Measurements from ENCODE around the gene TACO1. TPM values are rescaled to one million over a fixed set of nuclear protein-coding genes. Genes with fewer than 3 reads are reported as not detected.

The TACO1 gene
- total and polyA plus RNA-seq, 2 of the 8 experiments (the other 6 are each of a cell fraction or from before 2014, with no cell fraction given), result 19.1 to 23.6 TPM

GRCh38 chr17:63568563-63568962, 32.1 kb upstream of the TACO1 start (continued):
- TF ChIP-seq, protein P1, sequence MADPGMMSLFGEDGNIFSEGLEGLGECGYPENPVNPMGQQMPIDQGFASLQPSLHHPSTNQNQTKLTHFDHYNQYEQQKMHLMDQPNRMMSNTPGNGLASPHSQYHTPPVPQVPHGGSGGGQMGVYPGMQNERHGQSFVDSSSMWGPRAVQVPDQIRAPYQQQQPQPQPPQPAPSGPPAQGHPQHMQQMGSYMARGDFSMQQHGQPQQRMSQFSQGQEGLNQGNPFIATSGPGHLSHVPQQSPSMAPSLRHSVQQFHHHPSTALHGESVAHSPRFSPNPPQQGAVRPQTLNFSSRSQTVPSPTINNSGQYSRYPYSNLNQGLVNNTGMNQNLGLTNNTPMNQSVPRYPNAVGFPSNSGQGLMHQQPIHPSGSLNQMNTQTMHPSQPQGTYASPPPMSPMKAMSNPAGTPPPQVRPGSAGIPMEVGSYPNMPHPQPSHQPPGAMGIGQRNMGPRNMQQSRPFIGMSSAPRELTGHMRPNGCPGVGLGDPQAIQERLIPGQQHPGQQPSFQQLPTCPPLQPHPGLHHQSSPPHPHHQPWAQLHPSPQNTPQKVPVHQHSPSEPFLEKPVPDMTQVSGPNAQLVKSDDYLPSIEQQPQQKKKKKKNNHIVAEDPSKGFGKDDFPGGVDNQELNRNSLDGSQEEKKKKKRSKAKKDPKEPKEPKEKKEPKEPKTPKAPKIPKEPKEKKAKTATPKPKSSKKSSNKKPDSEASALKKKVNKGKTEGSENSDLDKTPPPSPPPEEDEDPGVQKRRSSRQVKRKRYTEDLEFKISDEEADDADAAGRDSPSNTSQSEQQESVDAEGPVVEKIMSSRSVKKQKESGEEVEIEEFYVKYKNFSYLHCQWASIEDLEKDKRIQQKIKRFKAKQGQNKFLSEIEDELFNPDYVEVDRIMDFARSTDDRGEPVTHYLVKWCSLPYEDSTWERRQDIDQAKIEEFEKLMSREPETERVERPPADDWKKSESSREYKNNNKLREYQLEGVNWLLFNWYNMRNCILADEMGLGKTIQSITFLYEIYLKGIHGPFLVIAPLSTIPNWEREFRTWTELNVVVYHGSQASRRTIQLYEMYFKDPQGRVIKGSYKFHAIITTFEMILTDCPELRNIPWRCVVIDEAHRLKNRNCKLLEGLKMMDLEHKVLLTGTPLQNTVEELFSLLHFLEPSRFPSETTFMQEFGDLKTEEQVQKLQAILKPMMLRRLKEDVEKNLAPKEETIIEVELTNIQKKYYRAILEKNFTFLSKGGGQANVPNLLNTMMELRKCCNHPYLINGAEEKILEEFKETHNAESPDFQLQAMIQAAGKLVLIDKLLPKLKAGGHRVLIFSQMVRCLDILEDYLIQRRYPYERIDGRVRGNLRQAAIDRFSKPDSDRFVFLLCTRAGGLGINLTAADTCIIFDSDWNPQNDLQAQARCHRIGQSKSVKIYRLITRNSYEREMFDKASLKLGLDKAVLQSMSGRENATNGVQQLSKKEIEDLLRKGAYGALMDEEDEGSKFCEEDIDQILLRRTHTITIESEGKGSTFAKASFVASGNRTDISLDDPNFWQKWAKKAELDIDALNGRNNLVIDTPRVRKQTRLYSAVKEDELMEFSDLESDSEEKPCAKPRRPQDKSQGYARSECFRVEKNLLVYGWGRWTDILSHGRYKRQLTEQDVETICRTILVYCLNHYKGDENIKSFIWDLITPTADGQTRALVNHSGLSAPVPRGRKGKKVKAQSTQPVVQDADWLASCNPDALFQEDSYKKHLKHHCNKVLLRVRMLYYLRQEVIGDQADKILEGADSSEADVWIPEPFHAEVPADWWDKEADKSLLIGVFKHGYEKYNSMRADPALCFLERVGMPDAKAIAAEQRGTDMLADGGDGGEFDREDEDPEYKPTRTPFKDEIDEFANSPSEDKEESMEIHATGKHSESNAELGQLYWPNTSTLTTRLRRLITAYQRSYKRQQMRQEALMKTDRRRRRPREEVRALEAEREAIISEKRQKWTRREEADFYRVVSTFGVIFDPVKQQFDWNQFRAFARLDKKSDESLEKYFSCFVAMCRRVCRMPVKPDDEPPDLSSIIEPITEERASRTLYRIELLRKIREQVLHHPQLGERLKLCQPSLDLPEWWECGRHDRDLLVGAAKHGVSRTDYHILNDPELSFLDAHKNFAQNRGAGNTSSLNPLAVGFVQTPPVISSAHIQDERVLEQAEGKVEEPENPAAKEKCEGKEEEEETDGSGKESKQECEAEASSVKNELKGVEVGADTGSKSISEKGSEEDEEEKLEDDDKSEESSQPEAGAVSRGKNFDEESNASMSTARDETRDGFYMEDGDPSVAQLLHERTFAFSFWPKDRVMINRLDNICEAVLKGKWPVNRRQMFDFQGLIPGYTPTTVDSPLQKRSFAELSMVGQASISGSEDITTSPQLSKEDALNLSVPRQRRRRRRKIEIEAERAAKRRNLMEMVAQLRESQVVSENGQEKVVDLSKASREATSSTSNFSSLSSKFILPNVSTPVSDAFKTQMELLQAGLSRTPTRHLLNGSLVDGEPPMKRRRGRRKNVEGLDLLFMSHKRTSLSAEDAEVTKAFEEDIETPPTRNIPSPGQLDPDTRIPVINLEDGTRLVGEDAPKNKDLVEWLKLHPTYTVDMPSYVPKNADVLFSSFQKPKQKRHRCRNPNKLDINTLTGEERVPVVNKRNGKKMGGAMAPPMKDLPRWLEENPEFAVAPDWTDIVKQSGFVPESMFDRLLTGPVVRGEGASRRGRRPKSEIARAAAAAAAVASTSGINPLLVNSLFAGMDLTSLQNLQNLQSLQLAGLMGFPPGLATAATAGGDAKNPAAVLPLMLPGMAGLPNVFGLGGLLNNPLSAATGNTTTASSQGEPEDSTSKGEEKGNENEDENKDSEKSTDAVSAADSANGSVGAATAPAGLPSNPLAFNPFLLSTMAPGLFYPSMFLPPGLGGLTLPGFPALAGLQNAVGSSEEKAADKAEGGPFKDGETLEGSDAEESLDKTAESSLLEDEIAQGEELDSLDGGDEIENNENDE (IDR thresholded peaks at IDR 0.05; ENCODE audit: insufficient replicate concordance, low read length), result no peak
